ENCODE results near the gene PKP3. TPM values are rescaled to one million over a fixed set of nuclear protein-coding genes. Genes with fewer than 3 reads are reported as not detected.

The PKP3 gene
- polyA plus RNA-seq, 2 of the 4 experiments (the other 2 are of a cell fraction) = 12.1 to 25.9 TPM

- ATAC-seq (no peak), DNase-seq (ENCODE audit: low read depth in 1 of 2, low spot score in 1 of 2) (no peak), FAIRE-seq (no peak)
- H3K4me1 ChIP-seq = peaks cover 18% of the 10 kb centered on the region
- ChIA-PET POLR2A (interaction anchor here (2.1 to 2.4 kb wide), 2 partner anchors 41 to 239 kb away, joined by 10 to 30 read pairs; partner anchors contain the start of genes BET1L and RIC8A), CTCF (interaction anchor here (0.9 to 8.4 kb wide), 7 partner anchors 11 to 146 kb away, joined by 3 to 112 read pairs (median 10); no protein-coding TSS in a partner anchor)
- 78% methylated on average over 7 of the region's 7 CpGs for WGBS (ENCODE audit: missing lambda C conversion rate)
- no peak overlapping the region for H3K4me3 ChIP-seq
- H3K4me2 ChIP-seq = no peak overlapping the region
- no peak overlapping the region for H3K27ac ChIP-seq
- TF ChIP-seq CHD2 (IDR thresholded peaks at IDR 0.05; ENCODE audit: low read length, partially characterized antibody) (no peak), NFE2L2 (conservative IDR thresholded peaks at IDR 0.05; ENCODE audit: low read length) (no peak), JUNB (IDR thresholded peaks at IDR 0.05) (no peak)
- no peaks in the 10 kb centered on the region for H3K9me3 ChIP-seq
Measured at GRCh38 chr11:446891-447290, 52.9 kb downstream of the PKP3 start.

- TF ChIP-seq ZFP36 (IDR thresholded peaks at IDR 0.05; ENCODE audit: borderline replicate concordance, partially characterized antibody) (no peak), JUN (IDR thresholded peaks at IDR 0.05) (peak; percentile 41 to 83; a peak in 4 of 5 replicates), RAD21 (conservative IDR thresholded peaks at IDR 0.05 in 1 of 2, IDR thresholded peaks at IDR 0.05 in 1 of 2) (peak; percentile 87 to 90), SMC3 (IDR thresholded peaks at IDR 0.05) (peak; percentile 80), CHD4 (IDR thresholded peaks at IDR 0.05; ENCODE audit: borderline replicate concordance) (no peak), BCL3 (IDR thresholded peaks at IDR 0.05) (peak; percentile 65; the same call in 2 of the 3 replicates), MAX (IDR thresholded peaks at IDR 0.05) (peak; percentile 95), FOXS1 (CRISPR knock-in tag; IDR thresholded peaks at IDR 0.05) (no peak), CTCF (IDR thresholded peaks at IDR 0.05) (peak; percentile 91), EHMT2 (IDR thresholded peaks at IDR 0.05; ENCODE audit: low read depth) (no peak), TFCP2L1 (CRISPR knock-in tag; IDR thresholded peaks at IDR 0.05) (peak; percentile 65; the same call in 1 of the 2 replicates), EP300 (IDR thresholded peaks at IDR 0.05) (no peak), CBX8 (IDR thresholded peaks at IDR 0.05) (no peak), POLR2AphosphoS2 (conservative IDR thresholded peaks at IDR 0.05; ENCODE audit: low read length) (no peak), E2F6 (IDR thresholded peaks at IDR 0.05; ENCODE audit: borderline replicate concordance, low read depth) (peak; percentile 82), RCOR1 (IDR thresholded peaks at IDR 0.05; ENCODE audit: low read depth, low read length) (0 out of 2 replicates have a peak, but pooled peaks have one; percentile 67), MYC (IDR thresholded peaks at IDR 0.05; ENCODE audit: borderline replicate concordance, low read length) (peak; percentile 79), MAFK (IDR thresholded peaks at IDR 0.05; ENCODE audit: partially characterized antibody) (no peak), EHF (CRISPR knock-in tag; IDR thresholded peaks at IDR 0.05) (no peak), NR3C1 (IDR thresholded peaks at IDR 0.05) (no peak), USF2 (IDR thresholded peaks at IDR 0.05) (peak; percentile 89), PHF8 (IDR thresholded peaks at IDR 0.05; ENCODE audit: borderline replicate concordance, low read depth) (peak; percentile 69), RNF2 (IDR thresholded peaks at IDR 0.05; ENCODE audit: borderline replicate concordance, low read depth) (no peak), ZC3H11A (IDR thresholded peaks at IDR 0.05) (no peak), POLR2A (IDR thresholded peaks at IDR 0.05; ENCODE audit: low read length) (peak; percentile 46), FOSL2 (IDR thresholded peaks at IDR 0.05) (no peak), FOSL2 (CRISPR knock-in tag; IDR thresholded peaks at IDR 0.05) (peak; percentile 25; the same call in 1 of the 2 replicates)
- 4% methylated on average over 32 of the region's 55 CpGs for WGBS (ENCODE audit: missing lambda C conversion rate)
- ATAC-seq (peak; percentile 77 to 82), FAIRE-seq (no peak), DNase-seq (ENCODE audit: low read depth in 1 of 2, low spot score in 1 of 2) (peak; percentile 94 to 96)
- ChIA-PET CTCF (interaction anchor here (0.5 to 8.4 kb wide), 62 partner anchors 8 to 250 kb away, joined by 3 to 112 read pairs (median 5); partner anchors contain the start of genes IFITM5 and PGGHG), POLR2A (interaction anchor here (0.7 to 2.4 kb wide), 16 partner anchors 8 to 241 kb away, joined by 3 to 30 read pairs (median 4); partner anchors contain the start of genes BET1L, RIC8A and RNH1)
- Histone ChIP-seq H3K4me2 (peak overlapping the region; percentile 84), H3K9me3 (no peaks in the 10 kb centered on the region), H3K4me3 (peak overlapping the region; percentile 48), H3K4me1 (peaks cover 18% of the 10 kb centered on the region), H3K27ac (peak overlapping the region; percentile 77 to 93)
Measured at GRCh38 chr11:447923-448731, 54.1 kb downstream of the PKP3 start.
